Astrocyte (in vitro differentiated cells and primary cell): Measurements from ENCODE around the gene WWP2. TPM values are rescaled to one million over a fixed set of nuclear protein-coding genes. Genes with fewer than 3 reads are reported as not detected.
A peak's percentile ranks its signal among the peaks of the same experiment; 100 is the strongest.

ENCODE experiments used
- DNase-seq: peaks from one replicate; pipeline ENCODE4 v3.0.0-alpha.2; 2010; ENCODE audit warnings: low read depth
- FAIRE-seq: peaks from 2 replicates; lab custom pipeline; 2011; peaks lifted over from hg19 to GRCh38; lab: Jason Lieb, UNC
- H2AFZ ChIP-seq: 2 replicates; pipeline ENCODE4 v1.6.0; 2012; ENCODE audit warnings: low read depth, low read length, inconsistent platforms
- H3K27ac ChIP-seq: 2 replicates; pipeline ENCODE4 v1.5.1; 2011; ENCODE audit warnings: low read depth, low read length, inconsistent platforms
- H3K27me3 ChIP-seq: 2 replicates; pipeline ENCODE4 v1.6.0; 2011; ENCODE audit warnings: low read length, inconsistent platforms; ENCODE audit not compliant: insufficient read depth
- H3K36me3 ChIP-seq: 2 replicates; pipeline ENCODE4 v1.5.1; 2011; ENCODE audit warnings: low read length, inconsistent platforms; ENCODE audit not compliant: insufficient read depth
- H3K4me1 ChIP-seq: 2 replicates; pipeline ENCODE4 v1.5.1; 2011; ENCODE audit warnings: low read length, inconsistent platforms; ENCODE audit not compliant: insufficient read depth
- H3K4me2 ChIP-seq: 2 replicates; pipeline ENCODE4 v1.6.0; 2012; ENCODE audit warnings: low read length, inconsistent platforms
- H3K4me3 ChIP-seq: 2 replicates; pipeline ENCODE4 v1.5.1; 2011; ENCODE audit warnings: low read depth, mild to moderate bottlenecking, low read length, inconsistent platforms; ENCODE audit not compliant: insufficient read depth
- H3K79me2 ChIP-seq: 2 replicates; pipeline ENCODE4 v1.6.0; 2012; ENCODE audit warnings: mild to moderate bottlenecking, low read length, inconsistent platforms; ENCODE audit not compliant: insufficient read depth
- H3K9ac ChIP-seq: 2 replicates; pipeline ENCODE4 v1.6.0; 2012; ENCODE audit warnings: mild to moderate bottlenecking, low read length, inconsistent platforms
- H3K9me3 ChIP-seq: 2 replicates; pipeline ENCODE4 v1.5.1; 2012; ENCODE audit warnings: low read depth, mild to moderate bottlenecking, low read length, inconsistent platforms; ENCODE audit not compliant: insufficient read depth
- H4K20me1 ChIP-seq: 2 replicates; pipeline ENCODE4 v1.6.0; 2012; ENCODE audit warnings: low read length, inconsistent platforms; ENCODE audit not compliant: insufficient read depth
- H3K27ac Mint-ChIP-seq: one replicate; pipeline ENCODE4 v1.8.0; 2021; ENCODE audit warnings: mild to moderate bottlenecking, mixed read lengths; ENCODE audit not compliant: unreplicated experiment
- H3K27me3 Mint-ChIP-seq: one replicate; pipeline ENCODE4 v1.8.0; 2021; ENCODE audit warnings: low read depth, mixed read lengths; ENCODE audit not compliant: unreplicated experiment
- H3K36me3 Mint-ChIP-seq: one replicate; pipeline ENCODE4 v1.8.0; 2021; ENCODE audit warnings: low read depth, mixed read lengths; ENCODE audit not compliant: unreplicated experiment
- H3K4me1 Mint-ChIP-seq: one replicate; pipeline ENCODE4 v1.8.0; 2021; ENCODE audit warnings: low read depth, mixed read lengths; ENCODE audit not compliant: unreplicated experiment
- H3K4me3 Mint-ChIP-seq: one replicate; pipeline ENCODE4 v1.8.0; 2021; ENCODE audit warnings: mild to moderate bottlenecking, moderate library complexity, mixed read lengths; ENCODE audit not compliant: unreplicated experiment
- H3K9me3 Mint-ChIP-seq: one replicate; pipeline ENCODE4 v1.8.0; 2021; ENCODE audit warnings: mild to moderate bottlenecking, mixed read lengths; ENCODE audit not compliant: unreplicated experiment
- CTCF ChIP-seq: IDR thresholded peaks from 2 replicates; pipeline ENCODE4 v1.5.1; 2011; ENCODE audit warnings: low read depth, mild to moderate bottlenecking, inconsistent platforms, low read length, moderate library complexity; ENCODE audit not compliant: insufficient read depth
- EZH2 ChIP-seq: IDR thresholded peaks from 2 replicates; pipeline ENCODE4 v1.6.1; 2012; ENCODE audit warnings: mild to moderate bottlenecking, low read length, inconsistent platforms; ENCODE audit not compliant: insufficient read depth
- total RNA-seq: library from RNA; stranded (reverse); gene quantifications from 2 replicates; pipeline ENCODE4 v1.2.1, GENCODE V29; 2021

The WWP2 gene
- total RNA-seq, 1 donor from 2014 or later: 28.7 TPM

GRCh38 chr16:69918241-69918640 is 156.1 kb downstream of the WWP2 start:
- peak overlapping the region; percentile 23 for H3K4me3 Mint-ChIP-seq
- peak overlapping the region; percentile 81 for H3K9ac ChIP-seq
- H2AFZ ChIP-seq: peak overlapping the region; percentile 27
- peak overlapping the region; percentile 94 for H3K27ac Mint-ChIP-seq
- H3K36me3 Mint-ChIP-seq: peaks cover 8% of the 10 kb centered on the region
- TF ChIP-seq EZH2: no peak
- no peak for TF ChIP-seq CTCF
- peak overlapping the region; percentile 46 for H3K4me3 ChIP-seq
- H3K4me1 ChIP-seq: peaks cover 16% of the 10 kb centered on the region
- peaks cover 32% of the 10 kb centered on the region for H3K4me1 Mint-ChIP-seq
- peak overlapping the region; percentile 83 for H3K4me2 ChIP-seq
- H4K20me1 ChIP-seq: no peaks in the 10 kb centered on the region
- H3K79me2 ChIP-seq: no peaks in the 10 kb centered on the region
- peaks cover 2% of the 10 kb centered on the region for H3K9me3 Mint-ChIP-seq
- H3K36me3 ChIP-seq: no peaks in the 10 kb centered on the region
- no peak for FAIRE-seq
- no peak for DNase-seq
- H3K27me3 ChIP-seq: no peaks in the 10 kb centered on the region
- H3K9me3 ChIP-seq: no peaks in the 10 kb centered on the region
- H3K27ac ChIP-seq: peak overlapping the region; percentile 92
- H3K27me3 Mint-ChIP-seq: no peaks in the 10 kb centered on the region

- H3K4me2 ChIP-seq: no peak overlapping the region
- H3K4me1 Mint-ChIP-seq: peaks cover 51% of the 10 kb centered on the region
- H3K27ac Mint-ChIP-seq: no peak overlapping the region
- no peaks in the 10 kb centered on the region for H3K27me3 Mint-ChIP-seq
- H3K4me3 Mint-ChIP-seq: no peak overlapping the region
- peaks cover 6% of the 10 kb centered on the region for H3K79me2 ChIP-seq
- no peak overlapping the region for H2AFZ ChIP-seq
- peak; percentile 43 for DNase-seq
- no peak overlapping the region for H3K4me3 ChIP-seq
- peaks cover 2% of the 10 kb centered on the region for H3K9me3 Mint-ChIP-seq
- H3K36me3 ChIP-seq: no peaks in the 10 kb centered on the region
- H3K27me3 ChIP-seq: no peaks in the 10 kb centered on the region
- no peaks in the 10 kb centered on the region for H4K20me1 ChIP-seq
- peaks cover 5% of the 10 kb centered on the region for H3K36me3 Mint-ChIP-seq
- peaks cover 36% of the 10 kb centered on the region for H3K4me1 ChIP-seq
- TF ChIP-seq CTCF: no peak
- no peak for TF ChIP-seq EZH2
- no peak for FAIRE-seq
- no peak overlapping the region for H3K9ac ChIP-seq
- no peak overlapping the region for H3K27ac ChIP-seq
- no peaks in the 10 kb centered on the region for H3K9me3 ChIP-seq
Measured at GRCh38 chr16:69921127-69921526, 159.0 kb downstream of the WWP2 start.

GRCh38 chr16:69922200-69922599 is 160.1 kb downstream of the WWP2 start:
- Histone ChIP-seq H3K4me2 (no peak overlapping the region), H3K9me3 (no peaks in the 10 kb centered on the region), H2AFZ (no peak overlapping the region), H3K27me3 (no peaks in the 10 kb centered on the region), H3K4me3 (no peak overlapping the region), H3K36me3 (no peaks in the 10 kb centered on the region), H3K9ac (no peak overlapping the region), H3K79me2 (peaks cover 15% of the 10 kb centered on the region), H3K4me1 (peaks cover 43% of the 10 kb centered on the region), H3K27ac (no peak overlapping the region), H4K20me1 (no peaks in the 10 kb centered on the region)
- peaks cover 54% of the 10 kb centered on the region for H3K4me1 Mint-ChIP-seq
- TF ChIP-seq CTCF (no peak), EZH2 (no peak)
- no peaks in the 10 kb centered on the region for H3K27me3 Mint-ChIP-seq
- no peak overlapping the region for H3K4me3 Mint-ChIP-seq
- H3K36me3 Mint-ChIP-seq: peaks cover 3% of the 10 kb centered on the region
- FAIRE-seq (no peak), DNase-seq (no peak)
- no peak overlapping the region for H3K27ac Mint-ChIP-seq
- peaks cover 1% of the 10 kb centered on the region for H3K9me3 Mint-ChIP-seq
